Karpas-422 (cell line): ENCODE measurements around the gene NDUFAF7. TPM values are rescaled to one million over a fixed set of nuclear protein-coding genes. Genes with fewer than 3 reads are reported as not detected.
"Not testable (repeated sequence)": the region's sequence is repeated elsewhere in the genome, so short reads cannot be mapped to it uniquely, and the experiment has no call there.

ENCODE experiments used
- DNase-seq: peaks from one replicate; pipeline ENCODE4 v3.0.0-alpha.2; 2015
- H2AFZ ChIP-seq: fragments of 200-600 bp; sonication (generic); 2 replicates; pipeline ENCODE4 v1.6.1; 2014; ENCODE audit warnings: antibody characterized with exemption, low read length, mixed read lengths
- H3K27ac ChIP-seq: fragments of 200-600 bp; sonication (generic); 2 replicates; pipeline ENCODE4 v1.5.1; 2014; ENCODE audit warnings: mild to moderate bottlenecking, low read length, moderate library complexity
- H3K27me3 ChIP-seq: fragments of 200-600 bp; sonication (generic); 2 replicates; pipeline ENCODE4 v1.6.1; 2014; ENCODE audit warnings: low read length, mixed read lengths
- H3K36me3 ChIP-seq: fragments of 200-600 bp; sonication (generic); 2 replicates; pipeline ENCODE4 v1.6.1; 2014; ENCODE audit warnings: low read length, mixed read lengths; ENCODE audit not compliant: insufficient read depth
- H3K4me1 ChIP-seq: fragments of 200-600 bp; sonication (generic); 2 replicates; pipeline ENCODE4 v1.6.1; 2014; ENCODE audit warnings: mild to moderate bottlenecking, low read length, mixed read lengths
- H3K4me2 ChIP-seq: fragments of 200-600 bp; sonication (generic); 2 replicates; pipeline ENCODE4 v1.6.1; 2014; ENCODE audit warnings: low read length, low read depth, mild to moderate bottlenecking; ENCODE audit not compliant: poor library complexity, severe bottlenecking
- H3K4me3 ChIP-seq: fragments of 200-600 bp; sonication (generic); 2 replicates; pipeline ENCODE4 v1.5.1; 2014; ENCODE audit warnings: mild to moderate bottlenecking, antibody characterized with exemption, low read length, mixed read lengths
- H3K79me2 ChIP-seq: fragments of 200-600 bp; sonication (generic); 2 replicates; pipeline ENCODE4 v1.6.1; 2014; ENCODE audit warnings: mild to moderate bottlenecking, low read length, mixed read lengths
- H3K9ac ChIP-seq: fragments of 200-600 bp; sonication (generic); 2 replicates; pipeline ENCODE4 v1.6.0; 2014; ENCODE audit warnings: low read length
- H3K9me2 ChIP-seq: fragments of 200-600 bp; sonication (generic), shearing (Covaris generic); replicated peaks from 2 replicates; pipeline ENCODE4 v1.6.0; 2014; ENCODE audit warnings: mild to moderate bottlenecking, low read length, moderate library complexity; ENCODE audit not compliant: insufficient read depth
- H3K9me3 ChIP-seq: fragments of 300-700, 200-600 bp; sonication (generic); 2 replicates; pipeline ENCODE4 v1.6.1; 2014; ENCODE audit warnings: low read length, mixed read lengths
- H4K20me1 ChIP-seq: fragments of 200-600 bp; sonication (generic); 2 replicates; pipeline ENCODE4 v1.6.1; 2014; ENCODE audit warnings: mild to moderate bottlenecking, antibody characterized with exemption, low read length, low read depth; ENCODE audit not compliant: insufficient read depth
- total RNA-seq: library from RNA; depleted of rRNA; stranded (reverse); fragments of >200 nt; shearing (Covaris generic); gene quantifications from 2 replicates; pipeline ENCODE4 v1.2.3, GENCODE V29; 2014; ENCODE audit warnings: low replicate concordance

Gene NDUFAF7
- total RNA-seq, 1 experiment from 2014 or later, result 42.2 TPM

- H3K27me3 ChIP-seq, result no peaks in the 10 kb centered on the region
- DNase-seq, result no peak
These were observed 38.9 kb upstream of the NDUFAF7 start for GRCh38 chr2:37192551-37192950.

GRCh38 chr2:37195862-37196319 is 35.6 kb upstream of the NDUFAF7 start:
- Histone ChIP-seq H3K79me2 (peaks cover 36% of the 10 kb centered on the region), H3K9ac (peak overlapping the region; percentile 94), H3K4me3 (peak overlapping the region; percentile 84), H3K36me3 (peaks cover 13% of the 10 kb centered on the region; the same call in 1 of the 2 replicates), H3K4me2 (peak overlapping the region; percentile 80), H2AFZ (peak overlapping the region; percentile 99), H3K27ac (peak overlapping the region; percentile 93), H3K4me1 (peaks cover 37% of the 10 kb centered on the region)
- H3K27me3 ChIP-seq, H3K9me3 ChIP-seq, H4K20me1 ChIP-seq, H3K9me2 ChIP-seq, DNase-seq: not testable (repeated sequence)

More at GRCh38 chr2:37192551-37192950, 38.9 kb upstream of the NDUFAF7 start:
- Histone ChIP-seq H3K4me2 (no peak overlapping the region), H2AFZ (no peak overlapping the region), H3K4me3 (no peak overlapping the region), H4K20me1 (no peaks in the 10 kb centered on the region), H3K4me1 (peaks cover 12% of the 10 kb centered on the region), H3K9me3 (no peaks in the 10 kb centered on the region), H3K36me3 (no peaks in the 10 kb centered on the region), H3K9me2 (no peaks in the 10 kb centered on the region), H3K27ac (no peak overlapping the region), H3K79me2 (peaks cover 11% of the 10 kb centered on the region), H3K9ac (no peak overlapping the region)

- Histone ChIP-seq H2AFZ (peak within 1 kb of the TSS; percentile 99), H3K4me2 (peak within 1 kb of the TSS; percentile 80), H3K27ac (peak within 1 kb of the TSS; percentile 93), H3K4me1 (peaks cover 38% of the 10 kb centered on the region), H3K36me3 (peaks cover 19% of the 10 kb centered on the region; the same call in 1 of the 2 replicates), H4K20me1 (no peaks in the 10 kb centered on the region), H3K9me2 (no peaks in the 10 kb centered on the region), H3K27me3 (no peaks in the 10 kb centered on the region), H3K79me2 (peaks cover 42% of the 10 kb centered on the region), H3K9me3 (no peaks in the 10 kb centered on the region), H3K9ac (peak within 1 kb of the TSS; percentile 94), H3K4me3 (peak within 1 kb of the TSS; percentile 84)
- DNase-seq, result peak; percentile 96
These were observed 34.9 kb upstream of the NDUFAF7 start, which contains the start of gene CEBPZOS for GRCh38 chr2:37196320-37197195. Gene CEBPZOS (plus strand): TSS chr2:37196496. CDS start chr2:37199705, 3,209 bp downstream.

GRCh38 chr2:37198681-37199065 is 32.8 kb upstream of the NDUFAF7 start:
- H3K4me2 ChIP-seq, result peak overlapping the region; percentile 80
- peaks cover 53% of the 10 kb centered on the region for H3K79me2 ChIP-seq
- no peak overlapping the region for H2AFZ ChIP-seq
- peak; percentile 70 for DNase-seq
- no peaks in the 10 kb centered on the region for H3K27me3 ChIP-seq
- H3K4me3 ChIP-seq, result peak overlapping the region; percentile 84; the same call in 1 of the 2 replicates
- H3K9ac ChIP-seq, result peak overlapping the region; percentile 94
- H3K4me1 ChIP-seq, result peaks cover 44% of the 10 kb centered on the region
- no peaks in the 10 kb centered on the region; the same call in 1 of the 2 replicates for H3K9me3 ChIP-seq
- no peaks in the 10 kb centered on the region for H3K9me2 ChIP-seq
- no peaks in the 10 kb centered on the region for H4K20me1 ChIP-seq
- H3K27ac ChIP-seq, result peak overlapping the region; percentile 93
- H3K36me3 ChIP-seq, result peaks cover 38% of the 10 kb centered on the region

GRCh38 chr2:37201208-37201607 is 30.2 kb upstream of the NDUFAF7 start:
- H4K20me1 ChIP-seq, result no peaks in the 10 kb centered on the region

GRCh38 chr2:37201766-37202165 is 29.7 kb upstream of the NDUFAF7 start:
- Histone ChIP-seq H3K4me3 (no peak overlapping the region), H3K9me2 (no peaks in the 10 kb centered on the region), H3K9ac (no peak overlapping the region), H3K79me2 (peaks cover 76% of the 10 kb centered on the region), H3K9me3 (peaks cover 3% of the 10 kb centered on the region), H4K20me1 (no peaks in the 10 kb centered on the region), H3K4me1 (peaks cover 38% of the 10 kb centered on the region), H3K27ac (peak overlapping the region; percentile 62), H3K27me3 (no peaks in the 10 kb centered on the region), H3K4me2 (no peak overlapping the region), H3K36me3 (peaks cover 69% of the 10 kb centered on the region), H2AFZ (no peak overlapping the region)
- peak; percentile 53 for DNase-seq

More at GRCh38 chr2:37201208-37201607, 30.2 kb upstream of the NDUFAF7 start:
- no peak overlapping the region for H3K4me2 ChIP-seq
- no peaks in the 10 kb centered on the region for H3K9me2 ChIP-seq
- no peak overlapping the region for H3K9ac ChIP-seq
- H3K27me3 ChIP-seq, result no peaks in the 10 kb centered on the region
- H3K4me3 ChIP-seq, result no peak overlapping the region
- H2AFZ ChIP-seq, result no peak overlapping the region
- peaks cover 3% of the 10 kb centered on the region for H3K9me3 ChIP-seq
- no peak for DNase-seq
- peaks cover 74% of the 10 kb centered on the region for H3K79me2 ChIP-seq
- H3K27ac ChIP-seq, result peak overlapping the region; percentile 62
- H3K36me3 ChIP-seq, result peaks cover 63% of the 10 kb centered on the region
- H3K4me1 ChIP-seq, result peaks cover 38% of the 10 kb centered on the region

- H3K9me3 ChIP-seq, result peaks cover 3% of the 10 kb centered on the region
- peaks cover 83% of the 10 kb centered on the region for H3K79me2 ChIP-seq
- H3K9ac ChIP-seq, result no peak overlapping the region
- H3K4me2 ChIP-seq, result no peak overlapping the region
- H3K27me3 ChIP-seq, result no peaks in the 10 kb centered on the region
- peaks cover 88% of the 10 kb centered on the region for H3K36me3 ChIP-seq
- H3K9me2 ChIP-seq, result no peaks in the 10 kb centered on the region
- H2AFZ ChIP-seq, result no peak overlapping the region
- H4K20me1 ChIP-seq, result no peaks in the 10 kb centered on the region
- peaks cover 21% of the 10 kb centered on the region for H3K4me1 ChIP-seq
- no peak overlapping the region for H3K27ac ChIP-seq
- no peak overlapping the region for H3K4me3 ChIP-seq
- no peak for DNase-seq
These were observed 27.8 kb upstream of the NDUFAF7 start for GRCh38 chr2:37203708-37204107.

- H3K4me1 ChIP-seq, H3K4me2 ChIP-seq, H3K9me2 ChIP-seq, H3K27ac ChIP-seq, H3K9me3 ChIP-seq, H3K4me3 ChIP-seq, H2AFZ ChIP-seq, H3K9ac ChIP-seq, DNase-seq, H3K27me3 ChIP-seq, H4K20me1 ChIP-seq: not testable (repeated sequence)
- Histone ChIP-seq H3K79me2 (peaks cover 85% of the 10 kb centered on the region), H3K36me3 (peaks cover 97% of the 10 kb centered on the region)
These were observed 26.3 kb upstream of the NDUFAF7 start for GRCh38 chr2:37205071-37205661.
